HTERT RPE-1 (cell line): ENCODE measurements around the gene AMHR2.

ENCODE experiments used
- in situ Hi-C: fragments of 300-500 bp; cut with MboI; formaldehyde crosslinking; loops from 4 replicates; pipeline ENCODE4 v1.14.3; 2020; ENCODE audit warnings: low sequenced_read_pairs

AMHR2 gene

GRCh38 chr12:53451661-53452158 lies 28.1 kb downstream of the AMHR2 start, which contains the start of gene PCBP2:
PCBP2 (plus strand) TSS chr12:53452102; CDS start chr12:53454801, 2,699 bp downstream.
- in situ Hi-C loops: no loop called here

- in situ Hi-C loops: no loop called here
Observed at GRCh38 chr12:53452159-53453077, 28.8 kb downstream of the AMHR2 start.

- in situ Hi-C loops: no loop called here
Observed at GRCh38 chr12:53453953-53454640, 30.4 kb downstream of the AMHR2 start.

- in situ Hi-C loops: no loop called here
Observed at GRCh38 chr12:53454707-53455106, 31.1 kb downstream of the AMHR2 start.

GRCh38 chr12:53456654-53457366 lies 33.2 kb downstream of the AMHR2 start:
- in situ Hi-C loops: no loop called here

- in situ Hi-C loops: no loop called here
Observed at GRCh38 chr12:53459097-53459496, 35.4 kb downstream of the AMHR2 start.

GRCh38 chr12:53461059-53461458 lies 37.4 kb downstream of the AMHR2 start:
- in situ Hi-C loops: no loop called here

- in situ Hi-C loops: no loop called here
Observed at GRCh38 chr12:53461591-53461990, 37.9 kb downstream of the AMHR2 start.

- in situ Hi-C loops: no loop called here
Observed at GRCh38 chr12:53462935-53463334, 39.3 kb downstream of the AMHR2 start.

- in situ Hi-C loops: no loop called here
Observed at GRCh38 chr12:53463802-53464560, 40.3 kb downstream of the AMHR2 start.

- in situ Hi-C loops: no loop called here
Observed at GRCh38 chr12:53464685-53465418, 41.2 kb downstream of the AMHR2 start.

GRCh38 chr12:53465679-53466078 lies 42.0 kb downstream of the AMHR2 start:
- in situ Hi-C loops: no loop called here

GRCh38 chr12:53466640-53467039 lies 43.0 kb downstream of the AMHR2 start:
- in situ Hi-C loops: no loop called here

GRCh38 chr12:53467082-53467481 lies 43.4 kb downstream of the AMHR2 start:
- in situ Hi-C loops: no loop called here

- in situ Hi-C loops: no loop called here
Observed at GRCh38 chr12:53467880-53468279, 44.2 kb downstream of the AMHR2 start.

GRCh38 chr12:53468282-53468681 lies 44.6 kb downstream of the AMHR2 start:
- in situ Hi-C loops: no loop called here

GRCh38 chr12:53472056-53472582 lies 48.5 kb downstream of the AMHR2 start:
- in situ Hi-C loops: no loop called here

GRCh38 chr12:53474077-53474476 lies 50.4 kb downstream of the AMHR2 start:
- in situ Hi-C loops: no loop called here

- in situ Hi-C loops: no loop called here
Observed at GRCh38 chr12:53474819-53475218, 51.2 kb downstream of the AMHR2 start.
